Astrocyte (in vitro differentiated cells and primary cell): ENCODE measurements around the gene PRM2.

Experiments
- EZH2 ChIP-seq: IDR thresholded peaks from 2 replicates; pipeline ENCODE4 v1.6.1; 2012; ENCODE audit warnings: mild to moderate bottlenecking, low read length, inconsistent platforms; ENCODE audit not compliant: insufficient read depth
- TF ChIP-seq, protein P1 (sequence below): IDR thresholded peaks from 2 replicates; pipeline ENCODE4 v1.5.1; 2011; ENCODE audit warnings: low read depth, mild to moderate bottlenecking, inconsistent platforms, low read length, moderate library complexity; ENCODE audit not compliant: insufficient read depth

DNA sequence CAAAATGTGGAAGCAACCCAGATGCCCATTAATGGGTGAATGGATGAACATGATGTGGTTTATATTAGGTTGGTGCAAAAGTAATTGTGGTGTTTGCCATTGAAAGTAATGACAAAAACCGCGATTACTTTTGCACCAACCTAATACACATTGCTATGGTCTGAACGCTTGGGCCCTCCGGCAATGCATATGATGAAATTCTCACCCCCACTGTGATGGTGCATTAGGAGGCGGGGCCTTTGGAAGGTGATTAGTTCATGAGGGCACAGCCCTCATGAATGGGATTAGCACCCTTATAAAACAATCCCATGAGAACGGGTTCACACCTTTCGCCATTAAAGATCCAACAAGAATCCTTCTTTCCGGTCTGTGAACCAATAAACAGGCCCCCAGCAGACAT lies 30.1 kb upstream of the PRM2 start:
- TF ChIP-seq, protein P1, sequence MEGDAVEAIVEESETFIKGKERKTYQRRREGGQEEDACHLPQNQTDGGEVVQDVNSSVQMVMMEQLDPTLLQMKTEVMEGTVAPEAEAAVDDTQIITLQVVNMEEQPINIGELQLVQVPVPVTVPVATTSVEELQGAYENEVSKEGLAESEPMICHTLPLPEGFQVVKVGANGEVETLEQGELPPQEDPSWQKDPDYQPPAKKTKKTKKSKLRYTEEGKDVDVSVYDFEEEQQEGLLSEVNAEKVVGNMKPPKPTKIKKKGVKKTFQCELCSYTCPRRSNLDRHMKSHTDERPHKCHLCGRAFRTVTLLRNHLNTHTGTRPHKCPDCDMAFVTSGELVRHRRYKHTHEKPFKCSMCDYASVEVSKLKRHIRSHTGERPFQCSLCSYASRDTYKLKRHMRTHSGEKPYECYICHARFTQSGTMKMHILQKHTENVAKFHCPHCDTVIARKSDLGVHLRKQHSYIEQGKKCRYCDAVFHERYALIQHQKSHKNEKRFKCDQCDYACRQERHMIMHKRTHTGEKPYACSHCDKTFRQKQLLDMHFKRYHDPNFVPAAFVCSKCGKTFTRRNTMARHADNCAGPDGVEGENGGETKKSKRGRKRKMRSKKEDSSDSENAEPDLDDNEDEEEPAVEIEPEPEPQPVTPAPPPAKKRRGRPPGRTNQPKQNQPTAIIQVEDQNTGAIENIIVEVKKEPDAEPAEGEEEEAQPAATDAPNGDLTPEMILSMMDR: no peak
- TF ChIP-seq EZH2: no peak
